ENCODE measurements around the gene BDKRB2.

DNA sequence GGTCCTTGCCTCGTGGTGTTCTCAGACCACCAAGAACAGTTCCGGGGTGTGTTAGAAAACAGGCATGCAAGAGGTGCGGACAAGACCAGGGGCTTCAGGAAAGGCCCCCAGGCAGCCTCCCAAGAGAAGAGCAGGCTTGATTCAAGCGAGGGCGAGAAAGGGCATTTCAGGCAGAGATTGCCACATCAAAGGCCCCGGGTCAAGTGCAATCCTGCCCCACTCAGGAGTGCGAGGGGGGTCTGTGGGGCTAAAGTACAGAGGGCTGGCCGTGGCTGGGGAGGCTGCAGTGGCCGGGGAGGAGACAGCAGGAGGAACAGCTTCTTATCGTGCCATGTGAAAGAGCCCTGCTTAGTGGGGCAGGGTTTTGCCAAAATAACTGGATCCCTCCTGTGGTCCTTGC is 2.7 kb upstream of the BDKRB2 start:
- TF ChIP-seq, protein P1, sequence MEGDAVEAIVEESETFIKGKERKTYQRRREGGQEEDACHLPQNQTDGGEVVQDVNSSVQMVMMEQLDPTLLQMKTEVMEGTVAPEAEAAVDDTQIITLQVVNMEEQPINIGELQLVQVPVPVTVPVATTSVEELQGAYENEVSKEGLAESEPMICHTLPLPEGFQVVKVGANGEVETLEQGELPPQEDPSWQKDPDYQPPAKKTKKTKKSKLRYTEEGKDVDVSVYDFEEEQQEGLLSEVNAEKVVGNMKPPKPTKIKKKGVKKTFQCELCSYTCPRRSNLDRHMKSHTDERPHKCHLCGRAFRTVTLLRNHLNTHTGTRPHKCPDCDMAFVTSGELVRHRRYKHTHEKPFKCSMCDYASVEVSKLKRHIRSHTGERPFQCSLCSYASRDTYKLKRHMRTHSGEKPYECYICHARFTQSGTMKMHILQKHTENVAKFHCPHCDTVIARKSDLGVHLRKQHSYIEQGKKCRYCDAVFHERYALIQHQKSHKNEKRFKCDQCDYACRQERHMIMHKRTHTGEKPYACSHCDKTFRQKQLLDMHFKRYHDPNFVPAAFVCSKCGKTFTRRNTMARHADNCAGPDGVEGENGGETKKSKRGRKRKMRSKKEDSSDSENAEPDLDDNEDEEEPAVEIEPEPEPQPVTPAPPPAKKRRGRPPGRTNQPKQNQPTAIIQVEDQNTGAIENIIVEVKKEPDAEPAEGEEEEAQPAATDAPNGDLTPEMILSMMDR (CRISPR knock-in tag; IDR thresholded peaks at IDR 0.05) = no peak
- TF ChIP-seq CHD4 (IDR thresholded peaks at IDR 0.05; ENCODE audit: borderline replicate concordance, low read length) = no peak
- TF ChIP-seq NCOA1 (CRISPR knock-in tag; IDR thresholded peaks at IDR 0.05) = no peak
- no peak for TF ChIP-seq POLR2AphosphoS5 (IDR thresholded peaks at IDR 0.05; ENCODE audit: low read depth, low read length)
